ENCODE results near the gene RAB37. TPM values are rescaled to one million over a fixed set of nuclear protein-coding genes. Genes with fewer than 3 reads are reported as not detected.

RAB37 gene
- total RNA-seq, 1 donor, result 0.36 TPM

- DNase-seq (ENCODE audit: insufficient read length, low spot score, missing footprints), result no peak
- Histone ChIP-seq H3K27me3 (ENCODE audit: insufficient read depth, low read length) (no peaks in the 10 kb centered on the region), H3K9me3 (ENCODE audit: low read depth, low read length) (no peaks in the 10 kb centered on the region), H3K79me2 (ENCODE audit: insufficient read depth, low read length) (no peaks in the 10 kb centered on the region), H3K36me3 (ENCODE audit: insufficient read depth, low read length) (no peaks in the 10 kb centered on the region), H3K4me1 (ENCODE audit: insufficient read depth, low read length) (no peaks in the 10 kb centered on the region), H3K4me2 (ENCODE audit: insufficient read depth, low read length) (no peak overlapping the region), H3K4me3 (ENCODE audit: insufficient read depth, low read length) (no peak overlapping the region), H3K27ac (ENCODE audit: low read depth, low read length) (no peak overlapping the region), H4K20me1 (ENCODE audit: insufficient read depth, low read length) (no peaks in the 10 kb centered on the region), H2AFZ (ENCODE audit: low read length) (no peak overlapping the region)
- TF ChIP-seq CTCF (IDR thresholded peaks at IDR 0.05; ENCODE audit: extremely low read depth, low read depth, low read length), result no peak
These were observed 11.9 kb upstream of the RAB37 start for GRCh38 chr17:74725111-74725510.

GRCh38 chr17:74728033-74728701 lies 8.9 kb upstream of the RAB37 start:
- peak; percentile 11 for DNase-seq (ENCODE audit: insufficient read length, low spot score, missing footprints)
- Histone ChIP-seq H3K4me3 (ENCODE audit: insufficient read depth, low read length) (no peak overlapping the region), H3K4me2 (ENCODE audit: insufficient read depth, low read length) (no peak overlapping the region), H3K9me3 (ENCODE audit: low read depth, low read length) (no peaks in the 10 kb centered on the region), H4K20me1 (ENCODE audit: insufficient read depth, low read length) (no peaks in the 10 kb centered on the region), H2AFZ (ENCODE audit: low read length) (no peak overlapping the region), H3K36me3 (ENCODE audit: insufficient read depth, low read length) (no peaks in the 10 kb centered on the region), H3K4me1 (ENCODE audit: insufficient read depth, low read length) (no peaks in the 10 kb centered on the region), H3K79me2 (ENCODE audit: insufficient read depth, low read length) (no peaks in the 10 kb centered on the region), H3K27me3 (ENCODE audit: insufficient read depth, low read length) (peaks cover 2% of the 10 kb centered on the region), H3K27ac (ENCODE audit: low read depth, low read length) (no peak overlapping the region)
- no peak for TF ChIP-seq CTCF (IDR thresholded peaks at IDR 0.05; ENCODE audit: extremely low read depth, low read depth, low read length)

GRCh38 chr17:74728702-74729075 lies 8.4 kb upstream of the RAB37 start:
- Histone ChIP-seq H3K27ac (ENCODE audit: low read depth, low read length) (no peak overlapping the region), H3K79me2 (ENCODE audit: insufficient read depth, low read length) (no peaks in the 10 kb centered on the region), H3K4me3 (ENCODE audit: insufficient read depth, low read length) (no peak overlapping the region), H3K4me2 (ENCODE audit: insufficient read depth, low read length) (no peak overlapping the region), H4K20me1 (ENCODE audit: insufficient read depth, low read length) (no peaks in the 10 kb centered on the region), H3K27me3 (ENCODE audit: insufficient read depth, low read length) (peaks cover 6% of the 10 kb centered on the region), H2AFZ (ENCODE audit: low read length) (no peak overlapping the region), H3K4me1 (ENCODE audit: insufficient read depth, low read length) (no peaks in the 10 kb centered on the region), H3K36me3 (ENCODE audit: insufficient read depth, low read length) (no peaks in the 10 kb centered on the region), H3K9me3 (ENCODE audit: low read depth, low read length) (no peaks in the 10 kb centered on the region)
- DNase-seq (ENCODE audit: insufficient read length, low spot score, missing footprints), result no peak
- TF ChIP-seq CTCF (IDR thresholded peaks at IDR 0.05; ENCODE audit: extremely low read depth, low read depth, low read length), result no peak

GRCh38 chr17:74729368-74729767 lies 7.7 kb upstream of the RAB37 start:
- Histone ChIP-seq H2AFZ (ENCODE audit: low read length) (no peak overlapping the region), H3K27me3 (ENCODE audit: insufficient read depth, low read length) (peaks cover 11% of the 10 kb centered on the region), H3K4me3 (ENCODE audit: insufficient read depth, low read length) (no peak overlapping the region)

More at GRCh38 chr17:74729368-74729767, 7.7 kb upstream of the RAB37 start:
- Histone ChIP-seq H3K36me3 (ENCODE audit: insufficient read depth, low read length) (no peaks in the 10 kb centered on the region), H3K79me2 (ENCODE audit: insufficient read depth, low read length) (no peaks in the 10 kb centered on the region), H3K27ac (ENCODE audit: low read depth, low read length) (no peak overlapping the region), H4K20me1 (ENCODE audit: insufficient read depth, low read length) (no peaks in the 10 kb centered on the region), H3K9me3 (ENCODE audit: low read depth, low read length) (no peaks in the 10 kb centered on the region), H3K4me1 (ENCODE audit: insufficient read depth, low read length) (no peaks in the 10 kb centered on the region), H3K4me2 (ENCODE audit: insufficient read depth, low read length) (no peak overlapping the region)
- DNase-seq (ENCODE audit: insufficient read length, low spot score, missing footprints), result peak; percentile 6
- no peak for TF ChIP-seq CTCF (IDR thresholded peaks at IDR 0.05; ENCODE audit: extremely low read depth, low read depth, low read length)

Measured in osteoblast (primary cell).